Ureter (tissue), 1 donor: ENCODE measurements around the gene ASF1B. TPM values are rescaled to one million over a fixed set of nuclear protein-coding genes. Genes with fewer than 3 reads are reported as not detected.

ENCODE experiments used
- DNase-seq: peaks from one replicate; pipeline ENCODE4 v3.0.0-alpha.2; 2020; ENCODE audit warnings: low spot score
- total RNA-seq: library from RNA; stranded (reverse); gene quantifications from one replicate; pipeline ENCODE4 v1.2.4, GENCODE V29; 2023
- donor health status: DM: yes; HTN: yes; CAD: no.

The ASF1B gene
- total RNA-seq, 1 donor from 2014 or later, result 1.5 TPM

- DNase-seq, result no peak
Observed at GRCh38 chr19:14111486-14111885, 24.9 kb downstream of the ASF1B start.

DNA sequence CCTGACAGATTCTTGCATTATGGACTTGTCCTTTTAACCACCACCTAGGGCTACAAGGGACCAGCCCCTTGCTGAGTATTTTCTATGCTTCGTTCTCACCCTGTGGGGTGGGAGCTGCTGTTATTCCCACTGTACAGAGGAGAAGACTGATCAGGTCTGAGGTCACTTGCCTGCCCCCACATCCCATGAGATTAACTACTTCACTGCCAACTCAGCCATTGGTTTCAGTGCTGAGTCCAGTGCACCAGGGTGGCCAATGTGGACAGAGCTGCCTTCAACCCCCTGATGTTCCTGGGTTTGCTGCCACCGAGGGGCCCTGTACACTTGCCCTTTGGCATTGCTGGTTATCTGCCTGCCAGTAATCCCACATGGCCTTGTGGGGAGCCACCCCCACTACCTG lies 25.7 kb downstream of the ASF1B start:
- DNase-seq, result no peak

- DNase-seq, result no peak
Observed at GRCh38 chr19:14107581-14108461, 28.6 kb downstream of the ASF1B start.

DNA sequence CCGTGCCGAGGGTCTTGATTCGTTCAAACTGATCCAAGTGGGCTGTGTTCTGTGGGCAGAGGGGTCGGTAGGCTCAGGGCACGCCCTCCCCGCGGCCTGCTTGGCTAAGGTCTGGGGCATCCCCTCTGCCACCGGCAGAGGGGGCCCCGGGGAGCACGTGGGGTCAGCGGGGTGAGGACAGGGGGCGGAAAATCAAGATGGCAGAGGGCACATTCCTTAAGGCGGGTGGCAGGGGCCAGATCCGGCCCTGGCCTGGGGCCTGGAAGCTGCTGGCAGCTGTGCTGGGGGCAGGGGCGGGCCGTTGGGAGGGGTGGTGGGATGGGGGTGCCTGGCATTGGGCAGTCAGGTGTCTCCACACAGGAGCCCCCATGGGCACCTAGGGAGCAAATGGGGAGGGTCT lies 29.5 kb downstream of the ASF1B start:
- no peak for DNase-seq

DNA sequence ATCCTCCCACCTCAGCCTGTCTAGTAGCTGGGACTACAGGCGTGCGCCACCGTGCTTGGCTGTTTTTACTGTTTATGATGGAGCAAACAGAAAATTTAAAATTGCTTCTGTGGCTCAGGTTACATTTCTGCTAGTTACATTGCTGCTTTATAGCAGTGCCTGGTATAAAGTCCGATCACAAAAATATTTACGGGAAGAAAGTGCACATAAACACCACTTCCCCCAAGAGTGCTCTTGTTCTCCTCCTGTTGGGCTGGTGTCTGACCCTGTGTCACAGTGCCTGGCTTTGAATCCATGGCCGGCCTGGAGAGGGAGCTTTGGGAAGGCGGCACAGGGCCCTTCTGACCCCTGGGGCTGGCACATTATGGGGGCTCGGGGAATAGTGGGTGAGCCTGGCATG lies 30.7 kb downstream of the ASF1B start:
- DNase-seq, result no peak

DNA sequence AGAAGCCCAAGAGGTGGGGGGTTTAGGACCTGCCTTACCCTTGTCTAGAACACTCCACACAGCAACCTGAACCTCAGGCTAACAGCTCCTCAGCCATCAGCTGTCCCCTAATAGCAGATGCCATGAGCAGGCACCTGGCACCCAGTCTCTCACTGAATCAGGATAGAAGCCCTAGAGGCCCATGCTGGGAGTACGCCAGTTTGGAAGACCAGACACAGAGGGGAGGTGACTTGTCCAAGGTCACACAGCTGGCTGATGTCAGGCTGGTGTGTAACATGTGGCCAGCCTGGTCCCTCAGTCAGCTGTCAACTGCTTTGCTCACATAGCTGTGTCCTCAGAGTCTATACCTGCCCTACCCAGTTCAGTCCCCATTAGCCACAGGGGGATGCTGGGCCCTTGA lies 33.1 kb downstream of the ASF1B start:
- no peak for DNase-seq

DNA sequence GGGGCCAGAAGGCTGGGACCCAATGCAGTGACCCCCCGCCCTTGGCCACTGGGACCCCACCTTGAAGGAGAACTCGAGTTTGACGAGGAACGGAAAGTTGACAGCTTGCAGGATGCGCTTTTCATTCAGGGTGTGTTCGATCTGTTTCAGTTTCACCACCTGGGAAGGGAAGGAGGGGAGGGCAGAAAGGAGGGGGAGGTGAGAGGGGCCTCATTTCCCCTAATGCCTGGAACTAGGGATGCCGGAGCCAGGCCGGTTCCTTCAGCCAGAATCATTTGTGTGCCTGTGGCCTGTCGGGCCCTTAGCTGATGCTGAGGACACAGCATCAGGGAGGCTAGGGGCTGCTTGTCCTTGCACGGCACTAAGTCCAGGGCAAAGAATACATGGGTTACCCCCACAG lies 33.6 kb downstream of the ASF1B start:
- no peak for DNase-seq

- no peak for DNase-seq
Observed at GRCh38 chr19:14102102-14102696, 34.2 kb downstream of the ASF1B start.

- no peak for DNase-seq
Observed at GRCh38 chr19:14101003-14101545, 35.3 kb downstream of the ASF1B start.

- no peak for DNase-seq
Observed at GRCh38 chr19:14097532-14098151, 38.7 kb downstream of the ASF1B start.

GRCh38 chr19:14096272-14096992 lies 40.0 kb downstream of the ASF1B start:
- no peak for DNase-seq

DNA sequence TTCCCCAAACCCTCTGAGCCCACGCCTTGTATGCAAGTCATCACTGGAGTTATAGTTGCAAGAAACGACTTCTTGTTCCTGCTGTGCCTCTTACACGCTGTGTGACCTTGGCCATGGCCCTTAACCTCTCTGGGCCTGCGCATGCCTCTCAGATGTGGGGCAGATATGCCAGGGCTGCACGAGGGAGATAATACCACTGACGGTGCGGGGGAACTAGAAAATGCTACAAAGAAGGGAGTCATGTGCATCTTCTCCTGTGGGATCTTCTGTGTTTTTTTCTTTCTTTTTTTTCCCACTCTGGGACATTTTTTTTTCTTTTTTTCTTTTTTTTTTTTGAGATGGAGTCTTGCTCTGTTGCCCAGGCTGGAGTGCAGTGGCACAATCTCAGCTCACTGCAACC lies 41.5 kb downstream of the ASF1B start:
- DNase-seq, result no peak

DNA sequence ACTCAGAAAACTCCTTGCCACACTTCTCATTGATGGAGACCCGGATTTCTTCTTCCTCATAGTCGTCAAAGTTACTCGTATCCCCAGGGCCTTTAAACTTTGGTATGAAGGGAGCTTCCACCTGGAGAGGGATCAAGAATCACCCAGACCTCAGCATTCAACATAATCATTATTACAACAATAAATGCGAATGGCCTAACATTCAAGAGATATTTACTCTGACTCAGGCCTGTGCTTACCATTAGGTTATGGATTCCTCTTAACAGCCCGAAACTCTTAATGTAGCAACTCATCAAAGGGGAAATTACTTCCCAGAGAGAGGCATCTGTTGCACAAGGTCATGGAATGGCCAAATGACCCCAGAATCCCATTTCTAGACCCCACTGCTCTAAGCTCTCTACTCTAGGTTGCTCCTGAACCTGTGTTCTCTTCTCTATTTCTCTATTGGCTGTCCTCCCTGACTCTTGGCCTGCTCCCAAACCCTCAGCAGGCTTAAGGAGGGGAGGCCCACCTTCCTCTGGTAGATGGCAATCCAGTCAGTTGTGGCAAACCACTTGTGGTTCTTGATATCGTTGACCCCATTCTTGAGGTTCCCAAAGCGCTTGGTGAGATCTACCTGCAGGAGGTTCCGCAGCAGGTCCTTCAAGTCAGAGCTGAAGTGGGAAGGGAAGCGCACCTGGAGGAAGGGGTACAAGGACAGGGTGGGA lies 43.1 kb downstream of the ASF1B start:
- no peak for DNase-seq

DNA sequence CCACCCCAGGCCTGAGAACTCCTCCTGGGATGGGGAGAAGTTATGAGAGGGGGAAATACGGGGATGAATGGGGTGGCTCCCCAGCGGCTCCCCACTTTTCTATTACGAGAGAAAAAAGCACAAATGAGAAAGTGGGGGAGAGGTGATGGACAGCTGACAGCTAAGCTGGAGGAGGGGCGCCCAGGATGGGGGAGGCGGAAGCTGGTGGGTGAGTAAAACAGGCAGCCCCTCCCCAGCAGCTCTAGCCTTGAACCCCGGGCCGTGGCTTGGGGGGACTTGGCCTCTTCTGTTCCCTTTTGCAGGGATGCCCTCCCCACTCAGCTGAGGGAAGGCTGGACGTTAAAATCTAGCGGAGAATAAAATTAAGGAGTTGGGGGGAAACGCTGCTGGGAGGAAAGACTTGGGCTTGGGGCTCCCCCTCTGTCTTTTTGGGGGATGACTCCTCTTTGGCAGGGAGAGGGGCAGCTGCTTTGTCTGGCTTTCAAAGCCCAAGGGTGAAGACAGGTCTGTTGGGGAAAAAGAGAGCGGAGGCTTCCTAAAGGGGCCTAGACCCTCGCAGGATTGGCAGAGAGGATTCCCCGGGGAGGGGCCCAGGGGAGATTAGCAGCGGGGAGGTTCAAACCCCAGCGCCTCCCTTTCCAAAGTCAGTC lies 44.5 kb downstream of the ASF1B start:
- DNase-seq, result no peak

DNA sequence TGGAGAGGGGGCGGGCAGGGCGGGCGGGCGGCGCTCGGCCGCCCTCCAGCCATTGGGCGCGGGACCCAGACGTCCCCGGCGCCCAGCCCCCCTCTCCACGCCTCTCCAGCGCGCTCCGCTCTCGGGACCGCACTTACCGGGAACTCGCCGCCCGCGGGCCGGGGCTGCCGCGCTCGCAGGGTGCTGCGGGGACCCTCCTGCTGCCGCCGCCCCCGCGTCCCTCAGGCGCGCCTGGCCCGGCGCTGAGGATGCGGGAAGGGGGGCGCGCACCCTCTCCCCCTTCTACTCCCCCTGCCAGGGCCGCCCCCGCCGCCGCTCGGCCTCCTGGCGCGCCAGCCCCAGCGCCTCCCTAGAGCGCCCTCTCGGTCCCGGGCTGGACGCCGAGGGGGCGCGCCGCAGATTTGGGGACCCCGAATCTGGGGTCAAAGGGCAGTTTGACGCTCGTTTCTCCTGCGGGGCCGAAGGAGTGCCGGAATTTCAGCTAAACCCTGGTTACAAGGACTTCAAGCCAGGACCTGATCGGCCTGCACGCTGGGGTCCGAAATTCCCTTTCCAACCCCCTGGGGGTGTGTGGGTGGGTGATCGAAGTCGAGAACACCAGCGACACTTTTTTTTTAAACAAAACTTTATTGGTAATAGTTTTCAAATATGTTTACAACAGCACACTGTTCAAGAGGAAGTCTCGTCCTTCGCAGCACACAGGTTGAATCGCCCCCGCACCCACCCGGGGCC lies 45.1 kb downstream of the ASF1B start:
- DNase-seq, result peak; percentile 81

DNA sequence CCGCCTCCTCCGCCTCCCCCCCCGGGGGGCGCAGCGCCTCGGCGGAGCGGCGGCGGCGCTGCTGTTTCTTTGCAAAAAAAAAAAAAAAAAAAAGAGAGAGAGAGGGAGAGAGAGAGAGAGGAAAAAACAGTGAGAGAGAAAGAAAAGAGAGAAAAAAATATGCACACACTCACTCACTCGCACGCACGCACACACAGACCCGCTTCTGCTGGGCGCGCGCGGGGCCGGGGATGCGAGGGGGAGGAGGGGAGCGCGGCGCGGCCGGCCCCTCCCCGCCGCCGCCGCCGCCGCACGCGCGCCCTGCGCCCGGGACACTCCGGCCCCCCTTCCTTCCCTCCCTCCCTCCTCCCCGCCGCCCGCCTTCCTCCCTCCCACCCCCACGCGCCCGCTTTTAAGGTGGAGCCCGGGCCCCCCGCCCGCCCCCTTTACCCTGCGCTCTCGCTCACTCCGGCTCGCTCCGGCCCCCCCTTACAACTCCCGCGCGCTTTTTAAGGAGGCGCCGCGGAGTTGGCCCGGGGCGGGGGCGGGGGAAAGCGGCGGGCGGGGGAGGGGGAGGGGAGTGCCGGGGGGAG lies 45.8 kb downstream of the ASF1B start, which contains the start of gene SAMD1:
Gene SAMD1, minus strand, starts transcription at position 243 of the 572 bp plus-strand sequence.
- DNase-seq, result peak; percentile 90

DNA sequence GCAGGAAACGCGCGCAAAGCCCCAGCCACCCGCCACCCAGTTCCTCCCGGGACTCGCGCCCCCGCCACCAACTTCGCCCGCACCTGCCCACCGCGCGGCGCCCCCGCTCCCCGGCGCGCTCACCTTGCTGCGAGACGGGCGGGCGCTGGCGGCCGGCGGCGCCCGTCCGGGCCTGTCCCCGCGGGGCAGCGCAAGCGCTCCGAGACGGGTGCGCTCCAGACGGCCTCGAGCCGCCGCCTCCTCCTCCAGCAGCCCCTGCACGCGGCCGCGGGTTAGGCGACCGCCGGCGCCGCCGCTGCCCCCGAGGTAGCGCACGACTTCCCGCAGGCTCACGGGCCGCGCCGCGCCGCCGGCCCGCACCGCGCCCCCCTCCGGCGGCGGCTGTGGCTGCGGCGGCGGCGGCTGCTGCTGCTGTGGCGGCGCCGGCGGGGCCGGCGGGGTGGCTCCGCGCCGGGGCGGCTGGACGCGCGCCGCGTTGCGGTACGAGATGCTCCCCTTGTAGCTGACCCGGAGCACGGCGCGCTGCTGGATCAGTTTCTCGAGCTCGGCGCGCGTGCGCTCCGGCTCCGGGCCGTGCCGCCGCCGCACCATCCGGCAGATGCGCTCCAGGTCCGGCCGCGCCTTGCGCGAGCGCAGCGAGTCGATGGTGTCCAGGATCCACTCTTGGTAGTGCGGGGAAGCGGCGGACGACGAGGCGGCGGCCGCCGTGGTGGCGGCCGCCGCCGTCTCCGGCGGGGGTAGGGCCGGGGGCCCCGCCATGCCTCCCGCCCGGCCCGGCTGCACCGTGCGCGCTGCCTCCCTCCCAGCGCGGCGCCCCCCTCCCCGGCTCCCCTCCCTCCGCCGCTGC lies 46.5 kb downstream of the ASF1B start:
- DNase-seq, result no peak

DNA sequence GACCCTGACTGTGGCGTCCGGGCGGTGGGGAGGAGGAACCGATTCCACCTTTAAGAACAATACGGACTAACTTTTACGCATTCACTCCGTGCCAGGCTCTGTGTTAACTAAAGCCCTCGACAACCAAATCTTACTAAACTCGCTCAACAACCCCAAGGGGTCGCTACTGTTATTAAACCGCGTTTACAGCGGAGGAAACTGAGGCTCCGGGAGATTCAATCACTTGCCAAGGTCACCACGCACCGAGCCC lies 47.1 kb downstream of the ASF1B start:
- no peak for DNase-seq
